Heart left ventricle (tissue), 13 donors: ENCODE measurements around the gene STOML1.

Experiments used
- POLR2A ChIP-seq, 2 donors: fragments of 450-650 bp; IDR thresholded peaks; one replicate each; pipeline ENCODE4 v1.6.1; 2017; ENCODE audit warnings: antibody characterized with exemption in 2 of 2, mild to moderate bottlenecking in 2 of 2, moderate library complexity in 2 of 2
- TF ChIP-seq, protein P1 (sequence below), 12 donors: fragments of 200-600 bp; sonication (generic) in 4 of 12; IDR thresholded peaks; one replicate each; pipeline versions ENCODE4 v1.5.0 to v1.8.0; 2018 to 2022; ENCODE audit warnings: antibody characterized with exemption in 12 of 12, mild to moderate bottlenecking in 5 of 12
- donor health status: ischemic (EF 13 %, LVEDD 7.1; RV severe dilation, severe dysfunction).
- donor health status: DM: no; HTN: yes; CAD: no.
- donor health status: DM: no; HTN: no; CAD: no.
- donor health status: ischemic (EF 25% LVEDD 6.9; RV normal size, moderate dysfunction).
- donor health status: ischemic (EF 25% LVEDD 5.7; RV mildly dilated, moderate dysfunction).
- donor health status: ischemic (EF 35%, LVEDD 5.7; RV mildly dilated, moderate dysfunction).
- donor health status: nonischemic (EF 11% LVEDD 7.7; RV severe dilation, severe dysfunction).
- donor health status: DM: yes; HTN: yes; CAD: no.
- donor health status: PGD.
- donor health status: ischemic (EF 29% LVEDD 5.4; RV normal size, mild dysfunction).
- donor health status: nonischemic (EF 23%, LVEDD 6.1; RV moderate dilation, normal function).

DNA sequence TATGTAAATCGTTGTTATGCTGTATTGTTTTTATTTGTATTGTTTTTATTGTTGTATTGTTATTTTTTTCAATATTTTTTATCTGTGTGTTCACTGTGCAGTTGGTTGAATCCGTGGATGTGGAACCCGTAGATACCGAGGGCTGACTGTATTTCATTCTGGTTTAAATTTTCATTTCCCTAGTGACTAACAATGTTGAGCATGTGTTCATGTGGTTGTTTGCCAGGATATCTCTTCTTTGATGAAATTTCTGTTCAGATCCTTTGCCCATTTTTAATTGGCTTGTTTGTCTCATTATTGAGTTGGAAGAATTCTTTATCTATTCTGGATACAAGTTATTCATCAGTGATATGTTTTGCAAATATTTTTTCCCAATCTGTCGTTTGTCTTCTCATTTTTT lies 29.7 kb downstream of the STOML1 start:
- TF ChIP-seq, protein P1, sequence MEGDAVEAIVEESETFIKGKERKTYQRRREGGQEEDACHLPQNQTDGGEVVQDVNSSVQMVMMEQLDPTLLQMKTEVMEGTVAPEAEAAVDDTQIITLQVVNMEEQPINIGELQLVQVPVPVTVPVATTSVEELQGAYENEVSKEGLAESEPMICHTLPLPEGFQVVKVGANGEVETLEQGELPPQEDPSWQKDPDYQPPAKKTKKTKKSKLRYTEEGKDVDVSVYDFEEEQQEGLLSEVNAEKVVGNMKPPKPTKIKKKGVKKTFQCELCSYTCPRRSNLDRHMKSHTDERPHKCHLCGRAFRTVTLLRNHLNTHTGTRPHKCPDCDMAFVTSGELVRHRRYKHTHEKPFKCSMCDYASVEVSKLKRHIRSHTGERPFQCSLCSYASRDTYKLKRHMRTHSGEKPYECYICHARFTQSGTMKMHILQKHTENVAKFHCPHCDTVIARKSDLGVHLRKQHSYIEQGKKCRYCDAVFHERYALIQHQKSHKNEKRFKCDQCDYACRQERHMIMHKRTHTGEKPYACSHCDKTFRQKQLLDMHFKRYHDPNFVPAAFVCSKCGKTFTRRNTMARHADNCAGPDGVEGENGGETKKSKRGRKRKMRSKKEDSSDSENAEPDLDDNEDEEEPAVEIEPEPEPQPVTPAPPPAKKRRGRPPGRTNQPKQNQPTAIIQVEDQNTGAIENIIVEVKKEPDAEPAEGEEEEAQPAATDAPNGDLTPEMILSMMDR (IDR thresholded peaks at IDR 0.05), result no peak
- TF ChIP-seq POLR2A (IDR thresholded peaks at IDR 0.05), result no peak
